ENCODE results near the gene HMG20A. TPM values are rescaled to one million over a fixed set of nuclear protein-coding genes. Genes with fewer than 3 reads are reported as not detected.
A peak's percentile ranks its signal among the peaks of the same experiment; 100 is the strongest.

The HMG20A gene
- total RNA-seq, 4 donors from 2014 or later, result 39.6 to 65.1 (median 49.7) TPM

GRCh38 chr15:77528290-77528967 lies 107.7 kb downstream of the HMG20A start:
- WGBS, 2 donors, result 75 to 78% methylated on average over 10 to 12 of the region's 12 CpGs
- H3K27ac ChIP-seq, result peak overlapping the region in 2 of 4 donors; percentile 65
- TF ChIP-seq, protein P1, sequence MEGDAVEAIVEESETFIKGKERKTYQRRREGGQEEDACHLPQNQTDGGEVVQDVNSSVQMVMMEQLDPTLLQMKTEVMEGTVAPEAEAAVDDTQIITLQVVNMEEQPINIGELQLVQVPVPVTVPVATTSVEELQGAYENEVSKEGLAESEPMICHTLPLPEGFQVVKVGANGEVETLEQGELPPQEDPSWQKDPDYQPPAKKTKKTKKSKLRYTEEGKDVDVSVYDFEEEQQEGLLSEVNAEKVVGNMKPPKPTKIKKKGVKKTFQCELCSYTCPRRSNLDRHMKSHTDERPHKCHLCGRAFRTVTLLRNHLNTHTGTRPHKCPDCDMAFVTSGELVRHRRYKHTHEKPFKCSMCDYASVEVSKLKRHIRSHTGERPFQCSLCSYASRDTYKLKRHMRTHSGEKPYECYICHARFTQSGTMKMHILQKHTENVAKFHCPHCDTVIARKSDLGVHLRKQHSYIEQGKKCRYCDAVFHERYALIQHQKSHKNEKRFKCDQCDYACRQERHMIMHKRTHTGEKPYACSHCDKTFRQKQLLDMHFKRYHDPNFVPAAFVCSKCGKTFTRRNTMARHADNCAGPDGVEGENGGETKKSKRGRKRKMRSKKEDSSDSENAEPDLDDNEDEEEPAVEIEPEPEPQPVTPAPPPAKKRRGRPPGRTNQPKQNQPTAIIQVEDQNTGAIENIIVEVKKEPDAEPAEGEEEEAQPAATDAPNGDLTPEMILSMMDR (IDR thresholded peaks at IDR 0.05), result no peak
- TF ChIP-seq EP300 (IDR thresholded peaks at IDR 0.05) (no peak), POLR2A (IDR thresholded peaks at IDR 0.05) (no peak)

DNA sequence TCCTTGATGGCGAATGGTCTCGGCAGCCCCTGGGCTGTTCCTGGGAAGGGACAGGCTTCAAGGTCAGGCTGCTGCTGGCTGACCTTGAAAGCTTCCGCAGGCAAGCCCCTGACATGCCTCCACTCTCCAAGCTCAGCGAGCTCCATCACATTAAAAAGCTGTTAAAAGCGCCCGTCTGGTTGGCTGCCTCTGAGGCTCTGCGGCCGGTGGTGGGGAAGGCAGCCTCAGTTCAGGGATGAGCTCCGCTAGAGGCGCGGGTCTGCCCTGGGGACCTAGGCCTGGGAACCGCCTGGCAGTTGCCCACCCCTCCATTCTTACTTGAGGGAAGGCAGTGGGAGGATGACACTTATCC lies 108.3 kb downstream of the HMG20A start:
- Histone ChIP-seq H3K36me3 (no peaks in the 10 kb centered on the region), H3K9me3 (no peaks in the 10 kb centered on the region), H3K4me1 (peaks cover 0 to 46% (median 9%) of the 10 kb centered on the region in 4 donors), H3K27me3 (no peaks in the 10 kb centered on the region), H3K27ac (peak overlapping the region in 2 of 4 donors; percentile 65), H3K4me3 (no peak overlapping the region)
- no peak for DNase-seq (ENCODE audit: low spot score in 2 of 2)
- TF ChIP-seq EP300 (IDR thresholded peaks at IDR 0.05) (no peak), POLR2A (IDR thresholded peaks at IDR 0.05) (no peak)
- TF ChIP-seq, protein P1 (IDR thresholded peaks at IDR 0.05), result no peak
- WGBS, 2 donors, result 66 to 73% methylated on average over 4 to 11 of the region's 12 CpGs

More at GRCh38 chr15:77528290-77528967, 107.7 kb downstream of the HMG20A start:
- DNase-seq (ENCODE audit: low spot score in 2 of 2), result no peak
- Histone ChIP-seq H3K4me3 (no peak overlapping the region), H3K36me3 (no peaks in the 10 kb centered on the region), H3K27me3 (no peaks in the 10 kb centered on the region), H3K4me1 (peaks cover 0 to 40% (median 9%) of the 10 kb centered on the region in 4 donors), H3K9me3 (no peaks in the 10 kb centered on the region)

DNA sequence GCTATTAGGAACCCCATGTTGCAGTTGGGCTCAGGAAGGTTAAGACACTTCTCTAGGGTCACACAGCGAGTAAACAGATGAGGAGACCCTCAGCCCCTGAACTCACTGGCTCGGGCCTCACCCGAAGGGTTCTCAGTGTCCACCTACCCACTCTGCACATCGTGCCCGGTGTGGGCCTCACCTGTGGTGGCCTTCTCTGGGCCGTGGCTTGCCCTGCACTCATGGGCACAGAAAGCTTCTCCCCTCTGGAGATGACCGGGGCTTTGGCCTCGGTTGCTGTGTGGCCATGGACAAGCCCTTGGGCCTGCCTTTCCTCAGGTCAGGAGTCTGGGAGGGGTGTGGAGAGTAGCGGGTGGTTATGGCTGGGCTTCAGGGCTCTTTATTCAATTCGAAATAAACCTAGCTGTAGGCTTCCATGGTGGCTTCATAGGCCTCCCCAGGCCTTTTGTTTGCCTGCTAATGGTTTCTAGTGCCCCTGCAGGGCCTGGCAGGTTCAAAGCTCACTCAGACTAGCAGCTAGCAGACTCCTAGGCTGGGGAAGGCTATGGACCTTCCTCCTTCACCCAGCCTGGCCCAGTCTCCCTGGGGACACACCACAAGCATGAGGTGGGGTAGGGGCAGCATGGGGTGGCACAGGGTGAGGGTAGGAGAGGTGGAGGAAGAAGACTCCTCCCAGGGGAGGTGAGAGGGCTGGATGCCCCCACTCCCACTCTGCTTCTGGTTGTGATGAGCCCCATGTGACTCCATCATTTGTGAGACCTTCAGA lies 108.9 kb downstream of the HMG20A start:
- DNase-seq (ENCODE audit: low spot score in 2 of 2), result no peak
- H3K36me3 ChIP-seq, result no peaks in the 10 kb centered on the region
- 90 to 100% methylated on average over 3 to 6 of the region's 10 CpGs for WGBS, 2 donors
- H3K9me3 ChIP-seq, result no peaks in the 10 kb centered on the region
- H3K27ac ChIP-seq, result peak overlapping the region in 1 of 4 donors; percentile 65
- TF ChIP-seq, protein P1 (IDR thresholded peaks at IDR 0.05), result no peak
- no peak for TF ChIP-seq EP300 (IDR thresholded peaks at IDR 0.05)
- TF ChIP-seq POLR2A (IDR thresholded peaks at IDR 0.05), result no peak
- peaks cover 0 to 47% (median 9%) of the 10 kb centered on the region in 4 donors for H3K4me1 ChIP-seq
- H3K4me3 ChIP-seq, result no peak overlapping the region
- no peaks in the 10 kb centered on the region for H3K27me3 ChIP-seq

- Histone ChIP-seq H3K27me3 (no peaks in the 10 kb centered on the region), H3K36me3 (no peaks in the 10 kb centered on the region), H3K4me1 (peaks cover 0 to 47% (median 9%) of the 10 kb centered on the region in 4 donors), H3K9me3 (no peaks in the 10 kb centered on the region), H3K27ac (no peak overlapping the region), H3K4me3 (no peak overlapping the region)
- WGBS, 2 donors, result 73 to 87% methylated on average over 7 of the region's 7 CpGs
- TF ChIP-seq, protein P1 (IDR thresholded peaks at IDR 0.05), result no peak
- TF ChIP-seq POLR2A (IDR thresholded peaks at IDR 0.05) (no peak), EP300 (IDR thresholded peaks at IDR 0.05) (no peak)
- no peak for DNase-seq (ENCODE audit: low spot score in 2 of 2)
Observed at GRCh38 chr15:77530576-77530975, 109.9 kb downstream of the HMG20A start.
